Fibroblast of mammary gland (primary cell): ENCODE measurements around the gene N4BP3.

Experiments
- DNase-seq: peaks from one replicate; pipeline ENCODE4 v3.0.0-alpha.2; 2010; ENCODE audit warnings: low read depth
- H3K4me3 ChIP-seq: 2 replicates; pipeline ENCODE4 v1.5.1; 2011; ENCODE audit warnings: low read depth, mild to moderate bottlenecking, low read length, moderate library complexity; ENCODE audit not compliant: control insufficient read depth
- CTCF ChIP-seq: conservative IDR thresholded peaks from 2 replicates; pipeline ENCODE4 v1.5.1; 2011; ENCODE audit warnings: low read depth, low read length, inconsistent platforms; ENCODE audit not compliant: control insufficient read depth, insufficient read depth

Gene N4BP3

GRCh38 chr5:178170455-178170854 is 57.1 kb downstream of the N4BP3 start:
- no peak overlapping the region for H3K4me3 ChIP-seq
- no peak for DNase-seq
- TF ChIP-seq CTCF: no peak

GRCh38 chr5:178174456-178174855 is 61.1 kb downstream of the N4BP3 start:
- TF ChIP-seq CTCF: no peak
- H3K4me3 ChIP-seq: no peak overlapping the region
- DNase-seq: no peak
